Muscle layer of duodenum (tissue), 2 donors: ENCODE data around the gene EME2.

Source experiments
- H3K27ac ChIP-seq: one replicate; pipeline ENCODE4 v1.7.0; 2013; ENCODE audit warnings: mild to moderate bottlenecking, low read length
- H3K27me3 ChIP-seq: one replicate; pipeline ENCODE4 v1.7.0; 2013; ENCODE audit warnings: low read depth, mild to moderate bottlenecking, control low read depth, low read length
- H3K36me3 ChIP-seq, 2 donors: one replicate each; pipeline ENCODE4 v1.7.0; 2013; ENCODE audit warnings: low read length in 2 of 2, control low read depth in 1 of 2, mild to moderate bottlenecking in 1 of 2; ENCODE audit not compliant: insufficient read depth in 2 of 2, control insufficient read depth in 1 of 2
- H3K4me1 ChIP-seq, 2 donors: one replicate each; pipeline ENCODE4 v1.7.0; 2013; ENCODE audit warnings: low read length in 2 of 2, mild to moderate bottlenecking in 2 of 2, control low read depth in 1 of 2, moderate library complexity in 1 of 2; ENCODE audit not compliant: insufficient read depth in 2 of 2, control insufficient read depth in 1 of 2
- H3K4me3 ChIP-seq, 2 donors: one replicate each; pipeline ENCODE4 v1.7.0; 2013; ENCODE audit warnings: low read length in 2 of 2, low read depth in 1 of 2, mild to moderate bottlenecking in 1 of 2
- H3K9me3 ChIP-seq, 2 donors: one replicate each; pipeline ENCODE4 v1.7.0; 2013; ENCODE audit warnings: low read length in 2 of 2, control low read depth in 1 of 2, mild to moderate bottlenecking in 1 of 2; ENCODE audit not compliant: control insufficient read depth in 1 of 2
- donor health status: healthy.

Gene EME2

GRCh38 chr16:1769402-1770300 is 3.0 kb upstream of the EME2 start:
- Histone ChIP-seq H3K9me3 (no peaks in the 10 kb centered on the region), H3K27ac (no peak overlapping the region), H3K4me3 (peak overlapping the region in 1 of 2 donors; percentile 99), H3K27me3 (no peaks in the 10 kb centered on the region), H3K36me3 (peaks cover 4 to 46% of the 10 kb centered on the region in 2 donors), H3K4me1 (peaks cover 2 to 35% of the 10 kb centered on the region in 2 donors)

GRCh38 chr16:1770328-1771187 is 2.1 kb upstream of the EME2 start:
- Histone ChIP-seq H3K36me3 (peaks cover 0 to 46% of the 10 kb centered on the region in 2 donors), H3K4me1 (peaks cover 2 to 44% of the 10 kb centered on the region in 2 donors), H3K27me3 (no peaks in the 10 kb centered on the region), H3K4me3 (peak overlapping the region; percentile 74 to 99), H3K9me3 (no peaks in the 10 kb centered on the region), H3K27ac (no peak overlapping the region)

GRCh38 chr16:1771188-1771863 is 1.3 kb upstream of the EME2 start, which contains the start of gene NME3:
NME3 (minus strand) TSS chr16:1771543; CDS start chr16:1771534, 9 bp downstream.
- Histone ChIP-seq H3K4me3 (peak within 1 kb of the TSS; percentile 74 to 99), H3K36me3 (peaks cover 0 to 46% of the 10 kb centered on the region in 2 donors), H3K9me3 (no peaks in the 10 kb centered on the region), H3K27me3 (no peaks in the 10 kb centered on the region), H3K4me1 (peaks cover 2 to 46% of the 10 kb centered on the region in 2 donors), H3K27ac (peak within 1 kb of the TSS; percentile 23)

- peak overlapping the region; percentile 23 for H3K27ac ChIP-seq
- no peaks in the 10 kb centered on the region for H3K9me3 ChIP-seq
- H3K36me3 ChIP-seq: peaks cover 0 to 46% of the 10 kb centered on the region in 2 donors
- H3K4me3 ChIP-seq: peak overlapping the region; percentile 74 to 99
- no peaks in the 10 kb centered on the region for H3K27me3 ChIP-seq
- H3K4me1 ChIP-seq: peaks cover 2 to 46% of the 10 kb centered on the region in 2 donors
Observed at GRCh38 chr16:1771864-1772361, 697 bp upstream of the EME2 start.

GRCh38 chr16:1772908-1773702 is 495 bp downstream of the EME2 start, which contains the start of gene MRPS34:
MRPS34 (minus strand) TSS chr16:1773134; CDS start chr16:1773119, 15 bp downstream.
- peaks cover 0 to 46% of the 10 kb centered on the region in 2 donors for H3K36me3 ChIP-seq
- H3K4me1 ChIP-seq: peaks cover 2 to 46% of the 10 kb centered on the region in 2 donors
- peak within 1 kb of the TSS; percentile 74 to 99 for H3K4me3 ChIP-seq
- H3K27ac ChIP-seq: peak within 1 kb of the TSS; percentile 23
- no peaks in the 10 kb centered on the region for H3K27me3 ChIP-seq
- no peaks in the 10 kb centered on the region for H3K9me3 ChIP-seq

GRCh38 chr16:1773703-1774447 is 1.3 kb downstream of the EME2 start:
- Histone ChIP-seq H3K27ac (no peak overlapping the region), H3K9me3 (no peaks in the 10 kb centered on the region), H3K4me3 (peak overlapping the region; percentile 74 to 99), H3K27me3 (no peaks in the 10 kb centered on the region), H3K4me1 (peaks cover 2 to 46% of the 10 kb centered on the region in 2 donors), H3K36me3 (peaks cover 0 to 39% of the 10 kb centered on the region in 2 donors)

- Histone ChIP-seq H3K36me3 (peaks cover 0 to 36% of the 10 kb centered on the region in 2 donors), H3K9me3 (no peaks in the 10 kb centered on the region), H3K27ac (no peak overlapping the region), H3K27me3 (no peaks in the 10 kb centered on the region), H3K4me3 (peak overlapping the region in 1 of 2 donors; percentile 99), H3K4me1 (peaks cover 2 to 45% of the 10 kb centered on the region in 2 donors)
Observed at GRCh38 chr16:1774448-1774780, 1.8 kb downstream of the EME2 start.

- H3K9me3 ChIP-seq: no peaks in the 10 kb centered on the region
- H3K4me3 ChIP-seq: no peak overlapping the region
- H3K4me1 ChIP-seq: peaks cover 2 to 40% of the 10 kb centered on the region in 2 donors
- no peaks in the 10 kb centered on the region for H3K27me3 ChIP-seq
- H3K36me3 ChIP-seq: peaks cover 0 to 38% of the 10 kb centered on the region in 2 donors
- H3K27ac ChIP-seq: no peak overlapping the region
Observed at GRCh38 chr16:1775006-1775845, 2.6 kb downstream of the EME2 start.
